Right cardiac atrium (tissue), 5 donors: ENCODE results near the gene OCIAD1. TPM values are rescaled to one million over a fixed set of nuclear protein-coding genes. Genes with fewer than 3 reads are reported as not detected.

Source experiments
- ATAC-seq, 2 donors: fragments of 200-7000 bp; cut with Tn5 transposase; one replicate each; pipeline versions ENCODE4 v1.8.0 to v1.9.1; 2020; ENCODE audit warnings: moderate library complexity in 2 of 2, mild to moderate bottlenecking in 1 of 2
- DNase-seq, 3 donors: peaks; one replicate each; pipeline ENCODE4 v3.0.0-alpha.2; 2020
- H3K27ac ChIP-seq: one replicate; pipeline ENCODE4 v1.5.1; 2013; ENCODE audit warnings: mild to moderate bottlenecking, low read length, control low read depth, moderate library complexity
- H3K27me3 ChIP-seq: one replicate; pipeline ENCODE4 v1.6.1; 2013; ENCODE audit not compliant: control insufficient read depth, insufficient read depth
- H3K4me1 ChIP-seq: one replicate; pipeline ENCODE4 v1.6.1; 2013; ENCODE audit warnings: low read length; ENCODE audit not compliant: control insufficient read depth, insufficient read depth
- H3K4me3 ChIP-seq: one replicate; pipeline ENCODE4 v1.5.1; 2013; ENCODE audit warnings: low read length, control low read depth
- H3K9me3 ChIP-seq: one replicate; pipeline ENCODE4 v1.6.1; 2013; ENCODE audit warnings: low read length; ENCODE audit not compliant: control insufficient read depth
- WGBS: extraction: QIAGEN DNeasy Blood & Tissue Kit; methylation state at CpG from one replicate; pipeline ENCODE4 v1.1.7; 2013; 5-methylcytosine and 5-hydroxymethylcytosine counted together
- intact Hi-C, 4 donors: fragments of 100-400 bp; cut with DNase I; formaldehyde crosslinking; loops; one replicate each; pipeline versions ENCODE4 v1.11.0 to v1.14.0; 2022 to 2023
- polyA plus RNA-seq: library from polyadenylated mRNA; stranded (reverse); fragments of 200-250 nt; gene quantifications from one replicate; pipeline ENCODE4 v1.2.3, GENCODE V29; 2013
- total RNA-seq, 4 donors: library from RNA; stranded (reverse); fragmentation: NEBNext Ultra II Directional; extraction: Animal tissue kit (Norgen Biotek cat#: 25700); gene quantifications; one replicate each; pipeline ENCODE4 v1.2.1, GENCODE V29; 2021
- donor health status: healthy with polysubstance abuse.
- donor health status: DM: no; HTN: yes; CAD: no.
- donor health status: DM: no; HTN: no; CAD: no.
- donor health status: DM: no; HTN: yes; CAD: no; lungs with severe emphysema.
- donor health status: DM: yes; HTN: yes; CAD: no.

Gene OCIAD1
- total and polyA plus RNA-seq, 5 donors, result 150 to 193 (median 151) TPM

DNA sequence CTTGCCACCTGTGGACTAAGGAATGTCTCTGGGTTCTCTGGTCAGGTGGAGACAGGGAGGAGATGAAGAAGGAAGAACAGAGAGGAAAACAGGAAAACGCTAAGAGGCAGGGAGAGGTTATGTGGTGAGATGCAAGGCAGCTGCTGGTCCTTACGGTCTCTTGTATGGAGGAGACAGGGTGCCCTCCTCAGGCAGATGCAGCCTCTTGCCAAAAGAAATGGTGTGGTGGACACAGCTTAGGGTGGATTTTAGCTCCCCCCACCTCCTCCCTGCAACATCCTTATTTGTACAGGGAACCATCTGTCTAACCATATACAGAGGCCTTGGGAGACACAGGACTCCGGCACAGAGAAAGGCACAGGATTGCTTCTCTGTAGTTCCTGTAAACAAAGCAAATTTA is 66.0 kb downstream of the OCIAD1 start:
- no peak overlapping the region for H3K27ac ChIP-seq
- no peak for ATAC-seq
- intact Hi-C loops, result no loop called here
- WGBS, result 85% methylated on average over 3 of the region's 3 CpGs
- H3K4me1 ChIP-seq, result no peaks in the 10 kb centered on the region
- H3K27me3 ChIP-seq, result no peaks in the 10 kb centered on the region
- H3K9me3 ChIP-seq, result no peaks in the 10 kb centered on the region
- no peak overlapping the region for H3K4me3 ChIP-seq
- DNase-seq, result no peak

- Histone ChIP-seq H3K27me3 (no peaks in the 10 kb centered on the region), H3K4me1 (no peaks in the 10 kb centered on the region), H3K9me3 (no peaks in the 10 kb centered on the region), H3K4me3 (no peak overlapping the region), H3K27ac (no peak overlapping the region)
- intact Hi-C loops, result no loop called here
- ATAC-seq (peak in 1 of 2 donors; percentile 65), DNase-seq (no peak)
- WGBS, result 73% methylated on average over 5 of the region's 5 CpGs
Observed at GRCh38 chr4:48898733-48899431, 68.0 kb downstream of the OCIAD1 start.

DNA sequence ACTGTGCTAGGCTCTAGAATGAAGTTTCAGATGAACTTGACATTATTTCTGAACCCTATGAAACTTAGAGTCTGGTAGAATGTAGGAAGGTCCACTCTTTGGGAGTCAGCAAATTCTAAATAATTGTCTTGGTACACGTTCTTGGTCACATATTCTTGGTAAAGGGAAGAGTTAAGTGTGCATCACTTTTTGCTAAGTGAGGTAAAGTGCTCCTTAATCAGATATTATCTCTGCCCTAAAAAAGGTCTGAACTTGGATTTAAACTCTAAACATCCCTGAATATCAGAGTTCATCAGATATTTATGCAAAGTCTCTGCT is 68.5 kb downstream of the OCIAD1 start:
- Histone ChIP-seq H3K4me1 (no peaks in the 10 kb centered on the region), H3K27ac (no peak overlapping the region), H3K27me3 (no peaks in the 10 kb centered on the region), H3K9me3 (no peaks in the 10 kb centered on the region), H3K4me3 (no peak overlapping the region)
- DNase-seq (no peak), ATAC-seq (no peak)
- intact Hi-C loops, result no loop called here
- WGBS, result 45% methylated on average over 1 of the region's 1 CpG

- H3K4me1 ChIP-seq, result no peaks in the 10 kb centered on the region
- DNase-seq, result no peak
- H3K9me3 ChIP-seq, result no peaks in the 10 kb centered on the region
- H3K27ac ChIP-seq, result no peak overlapping the region
- H3K27me3 ChIP-seq, result no peaks in the 10 kb centered on the region
- no peak overlapping the region for H3K4me3 ChIP-seq
- no peak for ATAC-seq
- intact Hi-C loops, result no loop called here
- 61% methylated on average over 4 of the region's 4 CpGs for WGBS
Observed at GRCh38 chr4:48899950-48900349, 69.1 kb downstream of the OCIAD1 start.

DNA sequence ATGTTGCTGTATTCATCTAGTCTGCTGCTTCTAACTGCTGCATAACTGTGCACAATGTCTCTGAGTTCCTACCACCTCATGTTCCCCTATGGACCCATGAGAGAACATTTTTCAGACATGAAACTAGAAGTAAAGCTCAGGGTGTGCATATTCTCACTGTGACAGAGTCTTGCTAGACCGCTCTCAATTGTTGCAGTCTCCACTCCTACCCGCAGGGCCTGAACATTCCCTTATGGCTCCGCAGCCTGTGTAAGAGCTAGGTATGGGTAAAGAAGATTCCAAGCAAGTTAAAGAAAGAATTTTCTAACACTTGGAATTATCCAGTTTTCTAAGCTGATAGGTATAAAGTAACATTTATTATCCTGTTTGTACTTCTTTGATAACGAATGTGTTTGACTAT is 70.3 kb downstream of the OCIAD1 start:
- Histone ChIP-seq H3K9me3 (no peaks in the 10 kb centered on the region), H3K27ac (no peak overlapping the region), H3K27me3 (no peaks in the 10 kb centered on the region), H3K4me1 (no peaks in the 10 kb centered on the region), H3K4me3 (no peak overlapping the region)
- ATAC-seq (no peak), DNase-seq (no peak)
- WGBS, result 98% methylated on average over 4 of the region's 4 CpGs
- intact Hi-C loops, result no loop called here

DNA sequence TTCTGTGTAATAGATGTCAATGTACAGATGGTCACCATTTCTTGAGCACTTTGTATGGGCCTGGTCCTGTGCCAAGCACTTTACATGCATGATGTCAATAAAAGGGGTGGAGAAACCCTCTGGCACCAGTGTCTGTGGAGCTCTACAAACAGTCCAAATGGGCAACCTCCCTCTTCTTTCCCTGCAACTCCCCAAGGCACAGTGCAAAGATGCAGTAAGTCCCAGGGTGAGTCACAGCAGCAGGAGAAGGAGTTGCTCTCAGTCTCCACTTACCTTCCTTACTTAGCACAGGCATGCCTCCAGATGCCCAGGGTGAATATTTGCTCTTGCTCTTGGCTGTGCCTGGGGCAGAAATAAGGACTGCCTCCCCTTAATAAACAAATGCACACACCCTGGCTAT is 71.4 kb downstream of the OCIAD1 start:
- Histone ChIP-seq H3K27me3 (no peaks in the 10 kb centered on the region), H3K9me3 (no peaks in the 10 kb centered on the region), H3K27ac (no peak overlapping the region), H3K4me1 (no peaks in the 10 kb centered on the region), H3K4me3 (no peak overlapping the region)
- intact Hi-C loops, result no loop called here
- DNase-seq (no peak), ATAC-seq (no peak)

GRCh38 chr4:48904101-48904500 is 73.2 kb downstream of the OCIAD1 start:
- Histone ChIP-seq H3K27ac (no peak overlapping the region), H3K27me3 (no peaks in the 10 kb centered on the region), H3K9me3 (no peaks in the 10 kb centered on the region), H3K4me3 (no peak overlapping the region), H3K4me1 (no peaks in the 10 kb centered on the region)
- intact Hi-C loops, result no loop called here
- 96% methylated on average over 4 of the region's 4 CpGs for whole genome bisulfite sequencing
- DNase-seq (no peak), ATAC-seq (no peak)

GRCh38 chr4:48904541-48905142 is 73.8 kb downstream of the OCIAD1 start:
- WGBS, result 64% methylated on average over 3 of the region's 3 CpGs
- ATAC-seq, result no peak
- Histone ChIP-seq H3K4me1 (no peaks in the 10 kb centered on the region), H3K27ac (no peak overlapping the region), H3K9me3 (no peaks in the 10 kb centered on the region), H3K4me3 (no peak overlapping the region), H3K27me3 (no peaks in the 10 kb centered on the region)
- intact Hi-C loops, result no loop called here
- DNase-seq, result no peak

DNA sequence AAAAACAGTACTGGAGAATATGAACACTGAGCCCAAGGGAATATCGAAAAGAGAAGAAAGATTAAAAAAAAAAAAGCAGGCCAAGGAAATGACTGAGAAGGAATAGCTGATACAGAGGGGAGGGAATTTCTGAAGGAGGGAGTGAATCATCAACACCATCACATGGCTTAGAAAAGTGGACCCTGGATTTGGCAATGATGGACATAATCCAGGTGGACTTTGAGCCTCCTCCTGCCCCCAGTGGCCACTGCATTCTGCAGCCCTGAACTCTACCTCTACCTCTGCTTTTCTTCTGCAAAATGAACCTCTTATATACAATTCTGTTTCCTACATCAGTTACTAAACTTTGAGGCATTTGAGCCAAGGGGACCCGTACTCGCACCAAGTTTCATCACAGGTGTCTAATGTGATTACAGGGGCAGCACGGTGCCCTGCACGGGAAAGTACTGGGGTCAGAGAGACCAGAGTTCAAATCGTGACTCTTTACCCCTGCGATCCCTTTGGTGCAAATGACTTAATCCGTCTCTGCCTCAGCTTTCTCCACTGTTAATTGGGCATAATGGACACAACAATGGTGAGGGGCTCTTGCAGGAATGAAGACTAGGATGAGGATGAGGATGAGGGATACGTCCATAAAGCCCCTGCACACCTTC is 74.6 kb downstream of the OCIAD1 start:
- intact Hi-C loops, result no loop called here
- Histone ChIP-seq H3K9me3 (no peaks in the 10 kb centered on the region), H3K4me3 (no peak overlapping the region), H3K27ac (no peak overlapping the region), H3K4me1 (no peaks in the 10 kb centered on the region), H3K27me3 (no peaks in the 10 kb centered on the region)
- no peak for ATAC-seq
- DNase-seq, result no peak
- 83% methylated on average over 9 of the region's 9 CpGs for WGBS

GRCh38 chr4:48906206-48907173 is 75.6 kb downstream of the OCIAD1 start, which contains the start of gene OCIAD2:
TSS of gene OCIAD2 (minus strand) at chr4:48906774. CDS start at chr4:48904549, 2,225 bp downstream.
- WGBS, result 9% methylated on average over 65 of the region's 65 CpGs
- intact Hi-C loops, result no loop called here
- Histone ChIP-seq H3K27me3 (no peaks in the 10 kb centered on the region), H3K9me3 (no peaks in the 10 kb centered on the region), H3K4me1 (no peaks in the 10 kb centered on the region), H3K27ac (no peak within 1 kb of the TSS), H3K4me3 (peak within 1 kb of the TSS; percentile 68)
- DNase-seq (peak; percentile 52 to 80 (median 80)), ATAC-seq (peak; percentile 79 to 90)
